Activated CD8-positive, alpha-beta T cell treated with anti-CD3 and anti-CD28 coated beads for 36 hours (primary cell): ENCODE data around the gene ZNF672. TPM values are rescaled to one million over a fixed set of nuclear protein-coding genes. Genes with fewer than 3 reads are reported as not detected.

ENCODE experiments used
- ATAC-seq: fragments of 200-7000 bp; cut with Tn5 transposase; one replicate; pipeline ENCODE4 v1.10.0; 2021; ENCODE audit warnings: mild to moderate bottlenecking, moderate library complexity
- CTCF ChIA-PET: fragments of 350-600 bp; sonication (Branson Sonifier 250); formaldehyde crosslinking; loops from one replicate; lab custom pipeline; 2021; ENCODE audit warnings: antibody characterized with exemption; lab: Charles Lee
- POLR2A ChIA-PET: fragments of 350-600 bp; sonication (Branson Sonifier 250); formaldehyde crosslinking; loops from one replicate; lab custom pipeline; 2021; ENCODE audit warnings: antibody characterized with exemption; lab: Charles Lee
- DNase-seq: peaks from one replicate; pipeline ENCODE4 v3.0.0-alpha.2; 2020
- H3K27ac Mint-ChIP-seq: one replicate; pipeline ENCODE4 v1.8.0; 2021; ENCODE audit warnings: mild to moderate bottlenecking, mixed read lengths
- H3K27me3 Mint-ChIP-seq: one replicate; pipeline ENCODE4 v1.8.0; 2021; ENCODE audit warnings: mixed read lengths
- H3K36me3 Mint-ChIP-seq: one replicate; pipeline ENCODE4 v1.8.0; 2021; ENCODE audit warnings: low read depth, mixed read lengths
- H3K4me1 Mint-ChIP-seq: one replicate; pipeline ENCODE4 v1.8.0; 2021; ENCODE audit warnings: low read depth, mixed read lengths
- H3K4me3 Mint-ChIP-seq: one replicate; pipeline ENCODE4 v1.8.0; 2021; ENCODE audit warnings: mild to moderate bottlenecking, moderate library complexity, mixed read lengths
- H3K9me3 Mint-ChIP-seq: one replicate; pipeline ENCODE4 v1.8.0; 2021; ENCODE audit warnings: mixed read lengths
- intact Hi-C: fragments of 100-400 bp; cut with micrococcal nuclease; formaldehyde crosslinking; loops from one replicate; pipeline ENCODE4 v1.10.0; 2022
- total RNA-seq, 2 experiments: library from RNA; stranded (reverse); gene quantifications; one replicate each; pipeline ENCODE4 v1.2.3, GENCODE V29; 2021
- TF ChIP-seq, protein P1 (sequence below): fragments of 200-600 bp; IDR thresholded peaks from one replicate; pipeline ENCODE4 v1.8.0; 2022; ENCODE audit warnings: antibody characterized with exemption, mild to moderate bottlenecking

The ZNF672 gene
- total RNA-seq, 2 experiments from 2014 or later, result 43.8 to 45.1 TPM

DNA sequence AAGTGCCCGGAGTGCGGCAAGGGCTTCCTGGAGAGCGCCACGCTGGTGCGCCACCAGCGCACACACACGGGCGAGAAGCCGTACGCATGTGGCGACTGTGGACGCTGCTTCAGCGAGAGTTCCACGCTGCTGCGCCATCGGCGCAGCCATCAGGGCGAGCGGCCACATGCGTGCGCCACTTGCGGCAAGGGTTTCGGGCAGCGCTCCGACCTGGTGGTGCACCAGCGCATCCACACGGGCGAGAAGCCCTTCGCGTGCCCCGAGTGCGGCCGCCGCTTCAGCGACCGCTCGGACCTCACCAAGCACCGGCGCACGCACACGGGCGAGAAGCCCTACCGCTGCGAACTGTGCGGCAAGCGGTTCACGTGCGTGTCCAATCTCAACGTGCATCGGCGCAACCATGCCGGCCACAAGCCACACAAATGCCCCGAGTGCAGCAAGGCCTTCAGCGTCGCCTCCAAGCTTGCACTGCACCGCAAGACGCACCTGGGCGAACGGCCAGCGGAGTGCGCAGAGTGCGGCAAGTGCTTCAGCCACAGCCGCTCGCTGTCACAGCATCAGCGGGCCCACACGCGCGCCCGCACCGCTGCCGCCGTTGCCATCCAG lies 10.0 kb downstream of the ZNF672 start:
- Mint-ChIP-seq H3K4me3 (no peak overlapping the region), H3K4me1 (no peaks in the 10 kb centered on the region), H3K27ac (no peak overlapping the region), H3K27me3 (no peaks in the 10 kb centered on the region), H3K9me3 (no peaks in the 10 kb centered on the region), H3K36me3 (peaks cover 30% of the 10 kb centered on the region)
- intact Hi-C loops, result no loop called here
- DNase-seq (no peak), ATAC-seq (no peak)
- ChIA-PET CTCF (no interaction called here), POLR2A (no interaction called here)
- TF ChIP-seq, protein P1, sequence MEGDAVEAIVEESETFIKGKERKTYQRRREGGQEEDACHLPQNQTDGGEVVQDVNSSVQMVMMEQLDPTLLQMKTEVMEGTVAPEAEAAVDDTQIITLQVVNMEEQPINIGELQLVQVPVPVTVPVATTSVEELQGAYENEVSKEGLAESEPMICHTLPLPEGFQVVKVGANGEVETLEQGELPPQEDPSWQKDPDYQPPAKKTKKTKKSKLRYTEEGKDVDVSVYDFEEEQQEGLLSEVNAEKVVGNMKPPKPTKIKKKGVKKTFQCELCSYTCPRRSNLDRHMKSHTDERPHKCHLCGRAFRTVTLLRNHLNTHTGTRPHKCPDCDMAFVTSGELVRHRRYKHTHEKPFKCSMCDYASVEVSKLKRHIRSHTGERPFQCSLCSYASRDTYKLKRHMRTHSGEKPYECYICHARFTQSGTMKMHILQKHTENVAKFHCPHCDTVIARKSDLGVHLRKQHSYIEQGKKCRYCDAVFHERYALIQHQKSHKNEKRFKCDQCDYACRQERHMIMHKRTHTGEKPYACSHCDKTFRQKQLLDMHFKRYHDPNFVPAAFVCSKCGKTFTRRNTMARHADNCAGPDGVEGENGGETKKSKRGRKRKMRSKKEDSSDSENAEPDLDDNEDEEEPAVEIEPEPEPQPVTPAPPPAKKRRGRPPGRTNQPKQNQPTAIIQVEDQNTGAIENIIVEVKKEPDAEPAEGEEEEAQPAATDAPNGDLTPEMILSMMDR, result no peak

DNA sequence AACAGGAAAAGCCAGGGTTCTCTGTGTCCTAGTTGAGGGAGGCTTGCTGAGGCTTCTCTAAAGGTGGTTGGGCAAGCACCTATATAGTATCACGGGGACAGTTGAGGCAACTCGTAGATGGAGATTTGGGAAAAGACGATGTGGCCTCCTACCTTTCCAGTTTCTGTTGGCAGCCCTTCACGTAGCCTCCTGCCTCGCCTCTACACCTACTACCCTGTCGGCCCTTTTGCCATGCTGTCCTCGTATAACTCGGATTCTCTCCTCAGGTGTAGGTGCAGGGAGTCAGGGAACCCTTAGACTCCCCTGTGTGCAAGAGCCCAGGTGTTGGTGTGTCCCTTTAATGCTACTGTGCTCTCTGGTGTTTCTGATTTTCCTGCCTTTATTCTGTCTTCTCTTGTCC lies 10.6 kb downstream of the ZNF672 start:
- ATAC-seq (no peak), DNase-seq (no peak)
- Mint-ChIP-seq H3K4me3 (no peak overlapping the region), H3K27ac (peak overlapping the region; percentile 44), H3K4me1 (no peaks in the 10 kb centered on the region), H3K9me3 (no peaks in the 10 kb centered on the region), H3K36me3 (peaks cover 30% of the 10 kb centered on the region), H3K27me3 (no peaks in the 10 kb centered on the region)
- TF ChIP-seq, protein P1, result no peak
- POLR2A ChIA-PET, result no interaction called here
- CTCF ChIA-PET, result no interaction called here
- intact Hi-C loops, result no loop called here

DNA sequence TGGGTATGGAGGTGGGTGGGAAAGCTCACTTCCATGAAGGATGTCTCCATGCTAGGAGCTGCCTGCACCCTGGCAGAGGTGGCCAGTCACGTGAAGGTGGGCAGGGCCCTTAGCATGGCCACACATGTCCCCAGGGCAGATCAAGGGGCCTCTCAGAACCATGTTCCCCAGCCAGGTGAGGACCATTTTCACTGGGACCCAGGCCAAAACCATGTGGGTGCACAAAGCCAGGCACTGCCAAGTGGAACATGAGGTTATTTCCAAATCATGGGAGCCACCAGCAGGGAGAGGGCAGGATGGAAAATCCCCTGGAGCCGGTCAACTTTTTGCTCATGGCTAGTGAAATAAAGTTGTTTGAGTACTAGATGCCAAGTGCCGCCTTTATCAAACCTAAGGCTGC lies 11.1 kb downstream of the ZNF672 start:
- H3K9me3 Mint-ChIP-seq, result no peaks in the 10 kb centered on the region
- intact Hi-C loops, result no loop called here
- CTCF ChIA-PET, result interaction anchor here (0.9 kb wide), 1 partner anchor 7 kb away, joined by 3 read pairs; no protein-coding TSS in a partner anchor
- no peaks in the 10 kb centered on the region for H3K4me1 Mint-ChIP-seq
- H3K27ac Mint-ChIP-seq, result no peak overlapping the region
- no peak for ATAC-seq
- peaks cover 29% of the 10 kb centered on the region for H3K36me3 Mint-ChIP-seq
- POLR2A ChIA-PET, result interaction anchor here (0.8 kb wide), 1 partner anchor 17 kb away, joined by 3 read pairs; no protein-coding TSS in a partner anchor
- H3K4me3 Mint-ChIP-seq, result no peak overlapping the region
- no peak for DNase-seq
- TF ChIP-seq, protein P1, result no peak
- H3K27me3 Mint-ChIP-seq, result no peaks in the 10 kb centered on the region

DNA sequence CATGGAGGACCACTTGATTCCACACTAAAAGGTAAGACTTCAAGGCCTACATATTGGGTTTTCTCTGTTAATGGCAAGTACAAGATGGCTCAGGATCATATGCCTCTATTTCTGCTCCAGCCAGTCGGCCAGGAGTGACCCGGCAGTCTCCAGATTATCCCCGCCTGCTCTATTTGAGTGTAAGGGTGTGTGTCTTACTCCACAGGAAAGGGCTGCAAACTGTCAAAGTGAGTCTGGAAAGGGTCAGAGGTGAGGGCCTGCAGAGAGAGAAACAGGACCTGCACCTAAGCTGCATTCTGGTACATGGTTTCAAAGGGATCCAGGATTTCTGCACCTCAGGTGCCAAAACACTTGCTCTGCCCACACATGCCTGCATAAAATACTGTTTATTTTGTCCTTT lies 11.6 kb downstream of the ZNF672 start:
- Mint-ChIP-seq H3K36me3 (peaks cover 29% of the 10 kb centered on the region), H3K9me3 (no peaks in the 10 kb centered on the region), H3K4me1 (no peaks in the 10 kb centered on the region), H3K4me3 (no peak overlapping the region), H3K27ac (no peak overlapping the region), H3K27me3 (no peaks in the 10 kb centered on the region)
- DNase-seq (no peak), ATAC-seq (no peak)
- TF ChIP-seq, protein P1, result no peak
- ChIA-PET POLR2A (interaction anchor here (0.8 to 1.3 kb wide), 2 partner anchors 10 to 18 kb away, joined by 3 read pairs; no protein-coding TSS in a partner anchor), CTCF (interaction anchor here (0.7 to 0.9 kb wide), 2 partner anchors 8 kb away, joined by 3 read pairs; no protein-coding TSS in a partner anchor)
- intact Hi-C loops, result no loop called here

DNA sequence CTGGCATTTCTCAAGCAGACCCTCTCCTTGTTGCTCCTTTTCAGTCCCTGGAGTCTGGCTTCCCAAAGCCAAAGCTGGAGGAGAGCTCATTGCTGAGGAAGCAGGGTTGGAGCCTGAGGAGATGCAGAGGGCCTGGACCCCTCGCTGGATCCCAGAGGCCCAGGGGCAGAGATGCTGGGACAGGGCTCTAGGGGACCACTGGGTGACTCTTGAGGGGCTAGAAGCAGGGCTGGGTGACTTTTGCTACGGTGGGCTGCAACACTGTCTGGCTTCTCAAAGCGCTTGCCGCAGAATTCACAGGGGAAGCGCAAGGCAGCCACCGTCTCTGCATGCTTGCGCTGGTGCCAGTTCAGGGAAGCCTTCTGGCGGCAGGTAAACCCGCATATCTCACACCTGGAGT lies 12.1 kb downstream of the ZNF672 start:
- H3K27me3 Mint-ChIP-seq, result no peaks in the 10 kb centered on the region
- no peak for DNase-seq
- no peaks in the 10 kb centered on the region for H3K4me1 Mint-ChIP-seq
- ATAC-seq, result no peak
- ChIA-PET CTCF (interaction anchor here (0.7 to 0.9 kb wide), 2 partner anchors 8 kb away, joined by 3 read pairs; no protein-coding TSS in a partner anchor), POLR2A (interaction anchor here (0.8 to 1.3 kb wide), 2 partner anchors 10 to 18 kb away, joined by 3 read pairs; no protein-coding TSS in a partner anchor)
- no peaks in the 10 kb centered on the region for H3K9me3 Mint-ChIP-seq
- H3K36me3 Mint-ChIP-seq, result peaks cover 33% of the 10 kb centered on the region
- no peak overlapping the region for H3K27ac Mint-ChIP-seq
- TF ChIP-seq, protein P1, result no peak
- no peak overlapping the region for H3K4me3 Mint-ChIP-seq
- intact Hi-C loops, result no loop called here
